SKM-1 treated with dmso at 0.1 percent for 144 hours (cell line): ENCODE data around the gene IMPDH1.
"Not testable (repeated sequence)": the region's sequence is repeated elsewhere in the genome, so short reads cannot be mapped to it uniquely, and the experiment has no call there.

ENCODE experiments used
- DNase-seq: peaks from one replicate; lab custom pipeline; 2025; ENCODE audit not compliant: unreplicated experiment; lab: John Stamatoyannopoulos, UW

IMPDH1 gene

DNA sequence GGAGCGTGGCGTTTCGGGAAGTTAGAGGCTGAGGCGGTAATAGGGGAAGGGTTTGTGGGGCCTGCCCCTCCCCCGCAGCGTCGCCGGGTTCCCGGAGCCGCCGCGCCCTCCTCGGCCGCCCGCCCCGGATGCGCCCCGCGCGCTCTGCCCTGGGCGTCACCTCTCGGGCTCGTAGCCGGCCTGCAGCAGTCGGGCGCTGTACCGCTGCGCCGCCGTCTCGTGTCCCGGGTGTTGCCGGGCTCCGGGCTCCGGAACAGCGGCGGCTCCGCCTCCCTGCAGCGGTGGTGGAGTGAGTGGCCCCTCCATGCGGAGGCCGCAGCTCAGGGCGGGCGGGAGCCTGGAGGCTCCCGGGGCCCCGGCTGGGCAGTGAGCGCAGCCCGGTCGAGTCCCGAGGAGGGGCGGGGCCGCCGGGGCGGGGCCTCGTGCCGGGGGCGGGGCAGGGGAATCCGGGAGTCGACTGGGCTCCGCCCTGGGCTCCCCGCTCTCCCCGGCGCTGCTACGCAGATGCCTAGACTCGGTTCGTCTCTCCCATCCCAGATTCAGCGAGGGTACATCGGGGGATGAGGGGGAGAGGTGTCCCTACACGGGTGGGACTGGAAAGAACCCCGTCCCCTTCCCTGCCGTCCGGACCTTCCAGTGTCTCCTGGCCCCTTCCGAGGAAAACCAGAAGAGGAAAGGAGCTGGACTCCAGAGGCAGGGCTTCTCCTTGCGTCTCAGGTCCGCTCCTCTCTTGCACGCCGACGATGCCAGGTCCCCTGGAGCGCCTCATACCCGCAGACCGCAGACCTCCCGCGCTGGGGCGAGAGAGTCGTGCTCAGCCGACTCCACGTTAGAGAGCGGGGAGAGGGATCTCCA lies at the start of gene IMPDH1:
Gene IMPDH1 (minus strand): TSS at position 387 of the 855 bp plus-strand sequence. CDS start 81 bp downstream, at position 306.
- DNase-seq: peak; percentile 74

DNA sequence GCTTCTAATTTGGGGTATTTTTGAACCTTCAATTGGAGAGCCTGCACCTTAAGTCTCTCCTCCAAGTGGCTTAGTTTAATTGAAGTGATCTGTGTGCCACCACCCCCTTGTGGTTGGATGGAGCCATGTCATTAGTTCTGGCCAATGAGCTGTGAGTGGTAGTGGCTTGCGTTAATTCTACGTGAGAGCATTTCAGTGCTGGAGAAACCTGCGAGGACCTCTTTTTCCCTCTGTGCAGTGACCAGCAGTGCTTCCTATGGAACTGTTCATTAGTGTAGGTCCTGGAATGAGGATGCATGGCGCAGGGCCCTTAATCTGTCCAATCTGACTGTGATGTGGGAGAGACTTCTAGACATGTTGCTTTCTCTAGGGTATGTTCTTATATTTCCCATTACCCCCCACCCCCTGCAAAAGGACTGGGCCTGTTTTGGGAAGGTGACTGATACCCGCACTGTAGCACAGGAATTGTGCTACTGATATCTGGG lies 49.7 kb upstream of the IMPDH1 start:
- DNase-seq: peak; percentile 68

DNA sequence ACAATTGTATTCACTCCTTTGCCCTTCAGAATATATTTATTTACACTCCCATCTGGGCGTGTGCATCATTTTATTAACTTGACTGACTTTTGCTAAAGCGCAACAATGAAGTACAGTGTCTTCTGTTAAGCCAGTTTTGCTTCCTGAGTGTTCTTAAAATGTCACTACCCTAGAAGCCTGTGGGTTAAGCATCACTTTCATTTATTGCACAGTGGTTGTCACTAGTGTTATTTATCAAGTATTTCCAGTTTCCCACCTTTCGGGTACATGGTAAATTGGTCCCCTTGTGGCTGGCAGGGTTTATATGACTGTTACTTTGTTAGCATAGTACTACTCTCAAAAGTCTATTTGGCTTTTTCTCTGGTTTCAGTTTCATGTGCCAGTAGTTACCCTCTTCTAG lies 49.2 kb upstream of the IMPDH1 start:
- DNase-seq: no peak

DNA sequence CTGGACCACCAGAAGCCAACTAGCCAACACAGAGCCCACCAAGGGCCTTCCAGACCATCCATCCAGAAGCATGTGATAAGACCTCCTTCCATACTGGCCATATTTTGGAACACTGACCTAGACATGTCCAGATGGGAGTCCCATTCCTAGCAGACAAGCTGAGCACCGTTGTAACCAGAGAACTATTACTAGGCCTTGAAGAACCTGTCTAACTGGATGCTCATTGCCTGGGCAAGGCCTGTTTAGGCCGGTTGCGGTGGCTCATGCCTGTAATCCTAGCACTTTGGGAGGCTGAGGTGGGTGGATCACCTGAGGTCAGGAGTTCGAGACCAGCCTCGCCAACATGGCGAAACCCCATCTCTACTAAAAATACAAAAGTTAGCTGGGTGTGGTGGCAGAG lies 47.6 kb upstream of the IMPDH1 start:
- not testable (repeated sequence) for DNase-seq

DNA sequence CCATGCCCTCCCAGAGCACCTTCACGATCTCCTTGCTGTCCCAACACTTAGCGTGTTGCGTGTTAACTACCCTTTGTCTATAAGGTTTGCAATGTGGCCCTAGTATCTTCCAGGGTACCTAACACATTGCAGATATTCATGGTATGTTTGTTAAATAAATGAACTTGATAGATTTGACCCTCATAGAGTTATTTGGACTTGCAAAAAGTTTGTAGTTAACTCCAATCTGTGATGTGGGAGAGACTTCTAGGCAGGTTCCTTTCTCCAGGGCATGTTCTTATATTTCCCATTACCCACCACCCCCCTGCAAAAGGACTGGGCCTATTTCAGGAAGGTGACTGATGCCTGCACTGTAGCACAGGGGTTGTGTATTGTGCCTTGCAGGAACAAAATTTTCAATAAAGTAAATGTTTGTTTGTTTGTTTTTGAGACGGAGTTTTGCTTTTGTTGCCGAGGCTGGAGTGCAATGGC lies 46.5 kb upstream of the IMPDH1 start:
- DNase-seq: no peak

DNA sequence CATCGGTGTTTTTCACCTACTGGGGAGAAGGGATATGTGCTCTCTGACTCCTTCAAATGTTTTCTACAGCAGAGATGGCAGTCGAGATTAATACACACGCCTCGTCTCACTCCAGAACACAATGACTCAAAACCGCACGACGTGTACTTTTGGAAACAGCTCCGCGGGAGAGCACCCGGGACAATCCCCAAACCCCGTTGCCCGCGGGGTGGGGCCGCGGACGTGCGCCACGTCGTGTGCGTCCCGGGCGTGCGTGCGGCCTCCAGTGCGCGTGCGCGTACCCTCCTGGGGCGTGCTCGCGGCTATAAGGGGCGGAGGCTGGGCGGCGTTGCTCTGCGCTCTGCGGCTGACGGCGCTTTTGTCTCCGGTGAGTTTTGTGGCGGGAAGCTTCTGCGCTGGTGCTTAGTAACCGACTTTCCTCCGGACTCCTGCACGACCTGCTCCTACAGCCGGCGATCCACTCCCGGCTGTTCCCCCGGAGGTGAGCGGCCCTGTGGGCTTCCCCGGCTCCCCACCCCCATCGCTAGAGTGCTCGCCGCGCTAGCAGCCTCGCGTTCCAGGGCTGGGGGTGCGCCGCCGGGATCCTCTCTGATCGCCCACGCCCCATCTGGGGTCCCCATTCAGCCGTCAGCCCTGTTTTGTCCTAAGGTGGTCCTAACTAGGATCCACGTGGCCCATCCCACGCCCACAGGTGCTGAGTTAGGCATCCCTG lies 45.9 kb upstream of the IMPDH1 start, which contains the start of gene HILPDA:
Gene HILPDA (plus strand): TSS at position 336 of the 712 bp plus-strand sequence. CDS start 1,391 bp downstream, outside the sequence.
- peak; percentile 90 for DNase-seq

DNA sequence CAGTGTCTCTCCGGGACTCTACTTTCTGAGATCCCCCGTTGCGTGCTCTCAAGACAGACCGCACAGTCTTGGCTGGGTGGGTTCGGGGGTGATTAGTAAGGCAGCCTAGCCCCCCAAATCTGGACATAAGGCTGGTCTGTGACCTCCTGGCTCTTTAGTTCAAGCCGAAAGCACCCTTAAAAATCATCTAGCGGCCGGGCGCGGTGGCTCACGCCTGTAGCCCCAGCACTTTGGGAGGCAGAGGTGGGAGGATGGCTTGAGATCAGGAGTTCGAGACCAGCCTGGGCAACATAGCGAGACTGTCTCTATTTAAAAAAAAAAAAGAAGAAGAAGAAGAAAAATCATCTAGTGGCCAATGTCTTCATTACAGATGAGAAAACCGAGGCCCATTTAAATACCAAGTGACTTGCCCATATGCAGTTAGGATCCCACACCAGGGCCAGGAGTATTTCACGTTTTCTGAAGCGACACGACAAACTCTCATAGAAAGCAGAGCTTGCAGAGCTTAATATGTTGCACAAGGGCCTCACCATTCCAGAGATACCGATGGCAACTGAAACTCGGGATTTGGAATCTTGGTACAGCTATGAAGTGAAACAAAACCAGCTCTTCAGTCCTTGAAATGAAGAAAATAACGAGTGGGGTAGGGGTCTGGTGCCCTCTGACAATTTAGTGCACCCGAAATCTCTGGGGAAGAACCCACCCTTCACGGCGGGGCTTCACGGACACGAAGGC lies 45.2 kb upstream of the IMPDH1 start:
- peak; percentile 16 for DNase-seq

DNA sequence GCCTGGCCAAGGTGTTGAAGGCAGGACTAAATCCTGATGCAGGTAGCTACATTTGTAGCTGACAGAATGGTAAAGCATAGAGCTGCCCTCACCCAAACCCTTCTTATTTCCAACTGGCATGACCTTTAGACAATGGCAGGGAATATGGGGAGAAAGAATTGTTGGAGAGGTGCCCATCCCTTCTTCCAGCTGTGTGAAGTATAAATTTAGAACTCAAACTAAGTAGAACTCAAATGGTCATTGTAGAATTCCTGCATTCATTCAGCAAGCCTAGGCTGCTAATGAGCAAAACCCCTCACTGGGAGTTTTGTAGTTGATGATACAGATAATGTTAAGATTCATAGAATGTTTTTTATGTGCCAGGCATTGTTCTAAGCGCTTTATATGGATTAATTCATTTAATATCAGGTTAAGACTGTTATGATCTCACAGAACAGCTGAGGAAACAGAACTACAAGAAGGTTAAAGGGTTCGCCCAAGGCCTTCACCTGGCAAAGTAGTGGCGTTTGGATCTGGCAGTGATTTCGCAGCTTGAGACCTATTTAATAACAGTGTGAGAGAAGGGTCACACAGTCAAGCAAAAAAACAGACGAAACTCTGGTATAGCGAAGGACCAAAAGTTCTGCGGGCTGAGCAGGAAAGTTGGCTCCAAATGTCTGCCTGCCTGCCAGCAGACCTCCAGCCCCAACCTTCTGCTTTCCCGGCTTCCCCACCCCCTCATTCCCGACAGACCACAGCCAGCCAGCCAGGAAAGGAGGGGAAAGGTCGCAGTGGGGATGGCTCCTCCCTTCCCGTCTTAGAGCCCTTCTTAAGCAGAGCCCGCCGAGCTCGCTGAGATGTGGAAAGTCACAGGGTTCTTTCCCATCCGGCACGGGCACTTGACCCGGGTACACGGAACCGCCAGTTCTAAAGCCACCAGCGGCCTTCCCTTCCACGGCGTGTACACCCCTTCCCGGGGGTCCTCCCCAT lies 44.3 kb upstream of the IMPDH1 start:
- DNase-seq: no peak

DNA sequence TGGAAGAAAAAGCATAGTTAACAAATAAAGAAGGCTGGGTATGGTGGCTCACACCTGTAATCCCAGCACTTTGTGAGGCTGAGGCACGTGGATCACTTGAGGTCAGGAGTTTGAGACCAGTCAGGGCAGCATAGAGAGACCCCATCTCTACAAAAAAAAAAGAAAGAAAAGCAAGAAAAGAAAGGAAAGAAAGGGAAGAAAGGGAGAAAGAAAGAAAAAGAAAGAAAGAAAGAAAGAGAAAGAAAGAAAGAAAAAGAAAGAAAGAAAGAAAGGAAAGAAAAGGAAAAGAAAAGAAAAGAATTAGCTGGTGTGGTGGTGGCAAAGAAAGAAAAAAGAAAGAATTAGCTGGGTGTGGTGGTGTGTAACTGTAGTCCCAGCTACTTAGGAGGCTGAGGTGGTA lies 42.8 kb upstream of the IMPDH1 start:
- no peak for DNase-seq

DNA sequence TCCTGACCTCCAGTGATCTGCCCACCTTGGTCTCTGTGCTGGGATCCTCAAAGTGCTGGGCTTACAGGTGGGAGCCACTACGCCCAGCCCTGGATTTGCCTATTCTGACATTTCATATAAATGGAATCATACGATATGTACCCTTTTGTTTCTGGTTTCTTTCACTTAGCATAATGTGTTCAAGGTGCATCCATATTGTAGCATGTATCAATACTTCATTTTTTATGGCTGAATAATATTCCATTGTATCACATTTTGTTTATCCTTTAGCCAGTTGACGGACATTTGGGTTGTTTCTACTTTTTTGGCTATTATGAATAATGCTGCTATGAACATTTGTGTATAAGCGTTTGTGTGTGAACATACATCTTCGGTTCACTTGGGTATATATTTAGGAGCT lies 41.1 kb upstream of the IMPDH1 start:
- no peak for DNase-seq

DNA sequence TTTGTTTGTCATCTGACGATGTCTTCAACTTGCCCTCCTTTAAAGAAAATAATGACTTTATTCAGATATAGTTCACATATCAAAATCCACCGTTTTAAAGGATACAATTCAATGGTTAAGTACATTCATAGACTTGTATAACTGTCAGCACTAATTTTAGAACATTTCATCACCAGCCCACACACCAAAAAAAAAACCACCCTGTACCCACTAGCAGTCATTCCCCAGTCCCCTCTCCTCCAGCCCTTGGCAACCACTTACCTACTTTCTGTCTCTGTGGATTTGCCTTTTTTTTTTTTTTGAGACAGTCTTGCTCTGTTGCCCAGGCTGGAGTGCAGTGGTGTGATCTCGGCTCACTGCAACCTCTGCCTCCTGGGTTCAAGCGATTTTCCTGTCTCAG lies 40.6 kb upstream of the IMPDH1 start:
- peak; percentile 42 for DNase-seq

DNA sequence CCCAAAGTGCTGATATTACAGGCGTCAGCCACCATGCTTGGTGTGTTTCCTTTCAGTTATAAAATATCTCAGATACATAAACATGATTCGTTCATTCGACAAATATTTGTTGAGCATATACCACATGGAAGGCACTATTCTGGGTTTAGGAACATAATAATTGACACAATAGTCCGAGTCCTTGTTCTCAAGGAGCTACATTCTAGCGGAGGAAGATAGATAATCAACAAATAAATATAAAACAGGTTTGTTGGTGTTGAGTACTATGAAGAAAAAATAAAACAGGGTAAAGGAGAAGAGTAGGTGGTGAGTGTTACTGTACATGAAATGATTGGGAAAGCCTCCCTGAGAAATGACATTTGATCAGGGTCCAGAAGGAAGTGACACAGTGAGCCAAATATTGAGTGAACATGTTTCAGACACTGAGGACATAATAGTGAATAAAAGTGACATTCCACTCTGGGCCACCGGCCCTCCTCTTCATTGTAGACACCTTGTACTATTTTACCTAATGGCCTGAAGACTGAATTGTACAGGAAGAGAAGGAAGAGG lies 39.0 kb upstream of the IMPDH1 start:
- no peak for DNase-seq

DNA sequence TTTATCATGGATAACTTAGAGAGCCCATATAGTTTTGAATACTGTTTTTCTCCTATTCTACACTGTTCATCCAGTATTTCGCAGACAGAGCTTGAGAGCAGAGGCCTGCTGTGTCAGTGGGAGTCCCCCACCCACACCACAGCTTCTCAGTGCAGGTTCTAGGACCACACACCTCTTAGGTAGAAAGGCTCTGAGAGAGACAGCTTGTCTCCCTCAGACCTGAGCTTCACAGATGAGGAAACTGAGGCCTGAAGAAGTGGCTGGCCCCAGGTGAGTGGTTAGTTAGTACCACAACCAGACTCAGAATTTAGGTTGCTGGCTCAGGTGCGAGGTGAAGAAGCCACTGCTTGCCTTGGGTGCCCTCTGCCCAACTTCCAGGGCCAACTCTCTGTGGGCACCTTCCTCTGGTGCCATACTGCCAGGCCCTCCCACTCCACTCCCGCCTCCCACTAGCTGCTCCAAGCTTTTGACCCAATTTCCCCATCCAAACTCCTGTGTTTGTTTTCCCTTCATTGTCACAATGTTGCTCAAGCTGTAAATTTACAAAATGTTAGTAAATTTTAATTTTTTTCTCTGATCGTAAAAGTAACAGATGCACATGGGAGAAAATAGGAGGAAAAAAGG lies 38.3 kb upstream of the IMPDH1 start:
- no peak for DNase-seq

DNA sequence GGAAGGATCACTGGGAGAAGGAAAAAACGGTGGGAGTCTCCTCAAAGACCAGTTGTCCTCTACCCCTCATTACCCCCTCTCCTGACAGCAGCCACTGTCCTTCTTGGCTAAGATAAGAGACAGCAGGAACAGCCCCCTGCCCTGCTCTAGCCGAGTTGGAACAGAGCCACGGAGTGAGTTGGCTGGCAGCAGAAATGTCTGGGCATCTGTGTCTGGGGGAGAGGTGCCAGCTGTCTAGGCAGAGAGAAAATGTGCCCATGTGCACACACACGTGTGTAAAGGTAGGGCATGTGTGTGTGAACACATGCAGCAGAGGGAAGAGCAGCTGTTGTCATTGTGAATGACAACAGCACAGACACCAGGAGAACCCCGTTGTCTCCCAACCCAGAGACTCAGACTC lies 36.5 kb upstream of the IMPDH1 start:
- DNase-seq: no peak

DNA sequence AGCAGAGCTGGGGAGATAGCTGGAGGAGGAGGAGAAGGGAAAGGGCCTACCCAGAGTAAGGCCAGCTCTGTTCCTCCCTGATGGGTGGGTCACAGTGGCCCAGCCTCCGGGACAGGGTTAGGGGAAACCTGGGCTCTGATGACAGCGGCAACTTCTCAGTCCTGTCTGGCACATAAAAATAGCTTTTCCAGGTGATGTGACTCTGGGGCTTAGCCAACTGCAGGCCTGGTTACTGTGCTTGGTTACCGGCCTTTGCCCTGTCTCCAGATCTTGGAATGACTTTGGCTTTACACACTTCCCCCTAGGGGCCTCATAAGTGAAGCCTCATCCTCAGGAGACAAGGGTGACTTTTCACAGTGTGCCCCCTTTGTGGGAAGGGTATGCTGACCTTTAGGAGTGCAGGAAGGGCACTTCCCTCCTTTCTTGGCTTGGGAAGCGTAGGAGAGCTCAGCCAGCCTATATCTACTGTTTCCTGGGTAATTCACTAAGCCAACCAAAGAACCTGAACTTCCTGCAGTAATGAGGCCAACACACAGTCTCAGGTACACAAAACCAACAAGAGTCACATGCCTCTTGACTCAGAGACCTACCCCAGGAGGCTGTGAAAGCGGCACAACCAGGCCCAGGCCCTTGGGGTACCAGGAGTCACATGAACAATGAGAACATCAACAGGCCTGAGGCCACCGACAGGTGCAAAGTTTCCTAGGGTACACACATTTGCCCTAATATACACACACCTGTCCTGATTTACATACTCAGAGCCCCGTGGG lies 34.2 kb upstream of the IMPDH1 start:
- no peak for DNase-seq

DNA sequence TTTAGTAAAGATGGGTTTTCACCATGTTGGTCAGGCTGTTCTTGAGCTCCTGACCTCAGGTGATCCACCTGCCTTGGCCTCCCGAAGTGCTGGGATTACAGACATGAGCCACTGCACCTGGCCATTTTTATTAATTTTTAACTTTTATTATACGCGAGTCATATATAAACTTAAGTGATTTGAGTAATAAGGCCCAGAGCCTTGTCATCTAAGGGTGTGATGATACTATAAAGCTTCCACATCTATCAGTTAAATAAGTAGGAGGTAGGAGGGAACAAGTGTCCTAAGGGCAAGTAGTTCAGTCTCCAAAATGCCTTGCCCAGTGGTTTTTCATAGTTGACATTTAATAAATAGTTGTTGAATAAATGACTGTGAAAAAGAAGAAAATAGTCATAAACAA lies 32.6 kb upstream of the IMPDH1 start:
- no peak for DNase-seq

DNA sequence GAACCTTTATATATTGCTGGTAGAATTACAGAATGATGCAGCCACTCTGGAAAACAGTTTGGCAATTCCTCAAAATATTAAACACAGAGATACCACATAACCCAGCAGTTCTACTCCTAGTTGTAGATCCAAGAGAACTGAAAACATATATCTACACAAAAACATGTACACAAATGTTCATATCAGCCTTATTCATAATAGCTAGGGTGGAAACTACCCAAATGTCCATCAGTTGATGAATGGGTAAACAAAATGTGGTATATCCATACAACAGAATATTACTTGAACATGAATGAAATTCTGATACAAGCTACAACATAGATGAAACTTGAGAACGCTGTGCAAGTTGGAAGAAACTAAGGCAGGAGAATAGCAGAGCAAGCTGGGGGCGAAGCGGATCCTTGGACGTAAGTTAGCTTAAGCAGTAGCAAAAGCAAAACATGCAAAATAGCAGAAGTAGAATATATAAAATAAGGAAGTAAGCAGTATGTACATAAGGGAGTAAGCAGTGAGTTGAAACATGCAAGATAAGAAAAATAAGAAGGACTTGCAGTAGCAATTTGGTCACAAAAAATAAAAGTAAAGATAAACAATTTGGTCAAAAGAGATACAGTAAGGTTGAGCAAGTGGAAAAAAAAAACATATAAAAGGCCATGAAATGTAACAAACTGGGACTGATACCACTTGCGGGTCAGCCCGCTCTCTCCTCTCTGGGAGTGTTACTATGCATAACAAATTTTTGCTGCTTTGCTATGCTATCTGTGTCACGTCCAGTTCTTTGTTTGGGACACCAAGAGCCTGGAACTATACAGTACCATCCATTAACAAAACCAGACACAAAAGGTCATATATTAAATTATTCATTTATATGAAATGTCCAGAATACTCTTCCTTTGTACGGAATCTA lies 27.9 kb upstream of the IMPDH1 start:
- DNase-seq: peak; percentile 92

DNA sequence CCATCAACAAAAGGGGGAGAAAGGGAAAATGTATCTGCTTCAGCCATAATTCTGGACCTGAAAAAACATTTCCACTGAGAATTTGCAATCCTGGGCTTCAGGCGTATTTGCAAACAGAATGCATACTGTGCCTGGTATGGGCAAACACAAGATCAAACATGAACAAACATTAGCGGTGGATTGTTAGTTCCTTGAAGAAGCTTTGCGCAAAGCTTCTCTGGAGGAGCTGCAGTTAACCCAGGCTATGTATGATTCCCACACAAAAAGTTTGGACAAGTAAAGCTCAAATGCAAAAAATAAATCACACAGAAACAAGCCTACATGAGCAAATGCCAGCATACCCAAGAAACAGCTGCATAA lies 25.5 kb upstream of the IMPDH1 start:
- DNase-seq: no peak
